HepG2 (cell line): ENCODE data around the gene CRMP1. TPM values are rescaled to one million over a fixed set of nuclear protein-coding genes. Genes with fewer than 3 reads are reported as not detected.

Experiments used
- ATAC-seq: fragments of 200-7000 bp; cut with Tn5 transposase; 3 replicates; pipeline ENCODE4 v1.9.1; 2020; ENCODE audit warnings: mild to moderate bottlenecking, moderate library complexity
- BruUV-seq: library from RNA; stranded (reverse); fragments of 400-500 nt; replicated peaks from 2 replicates; lab custom pipeline; 2021; lab: Mats Ljungman, UMichigan
- CTCF ChIA-PET: fragments of 300-600 bp; formaldehyde crosslinking; extraction: SDS; loops from one replicate; lab custom pipeline; 2021; ENCODE audit warnings: low total read pairs, inconsistent platforms, low intra/inter-chr PET ratio; lab: Yijun Ruan, JAX
- POLR2A ChIA-PET: fragments of 350-600 bp; sonication (Branson Sonifier 250); formaldehyde crosslinking; loops from one replicate; lab custom pipeline; 2020; ENCODE audit warnings: antibody characterized with exemption, inconsistent platforms; lab: Yijun Ruan, JAX
- DNase-seq: peaks from one replicate; pipeline ENCODE4 v3.0.0-alpha.2; 2015; ENCODE audit warnings: low spot score
- FAIRE-seq: peaks from 3 replicates; lab custom pipeline; 2011; peaks lifted over from hg19 to GRCh38; lab: Jason Lieb, UNC
- H2AFZ ChIP-seq: one replicate; pipeline ENCODE4 v1.6.1; 2011; ENCODE audit warnings: low read length, inconsistent platforms
- H3K27ac ChIP-seq: fragments of 300-600 bp; 3 replicates; pipeline ENCODE4 v1.8.0; 2011; ENCODE audit warnings: mixed run types, mild to moderate bottlenecking, mixed read lengths, low read length, inconsistent platforms; ENCODE audit not compliant: insufficient read depth; ENCODE audit errors: extremely low read length
- H3K27me3 ChIP-seq, 2 experiments: fragments of 200-600 bp in 1 of 2; 2 replicates in 1 of 2; 3 replicates in 1 of 2; pipeline versions ENCODE4 v1.6.0 to v1.8.0; 2011; ENCODE audit warnings: low read length in 2 of 2, mild to moderate bottlenecking in 2 of 2, moderate library complexity in 2 of 2, inconsistent platforms in 1 of 2; ENCODE audit not compliant: insufficient read depth in 2 of 2, control insufficient read depth in 1 of 2
- H3K36me3 ChIP-seq, 2 experiments: fragments of 200-600 bp in 1 of 2; replicated peaks in 1 of 2; 2 replicates in 1 of 2; 3 replicates in 1 of 2; pipeline versions ENCODE4 v1.5.1 to v1.8.0; 2011; ENCODE audit warnings: low read length in 2 of 2, inconsistent platforms in 1 of 2; ENCODE audit not compliant: insufficient read depth in 2 of 2, control insufficient read depth in 1 of 2
- H3K4me1 ChIP-seq: 2 replicates; pipeline ENCODE4 v1.5.1; 2012; ENCODE audit warnings: low read length, inconsistent platforms; ENCODE audit not compliant: insufficient read depth
- H3K4me2 ChIP-seq: 2 replicates; pipeline ENCODE4 v1.6.0; 2011; ENCODE audit warnings: low read depth, low read length, inconsistent platforms
- H3K4me3 ChIP-seq, 3 experiments: fragments of 200-600 bp in 1 of 3; sonication (generic), shearing (Covaris generic) in 1 of 3; replicated peaks in 1 of 3; 2 replicates each; pipeline ENCODE4 v1.5.1; 2011 to 2016; ENCODE audit warnings: low read length in 3 of 3, inconsistent platforms in 2 of 3, low read depth in 2 of 3, mild to moderate bottlenecking in 2 of 3, control low read depth in 1 of 3, mixed read lengths in 1 of 3; ENCODE audit not compliant: insufficient read depth in 1 of 3
- H3K79me2 ChIP-seq: one replicate; pipeline ENCODE4 v1.6.1; 2011; ENCODE audit warnings: low read length, inconsistent platforms; ENCODE audit not compliant: insufficient read depth
- H3K9ac ChIP-seq: 2 replicates; pipeline ENCODE4 v1.6.0; 2011; ENCODE audit warnings: mild to moderate bottlenecking, low read depth, low read length, inconsistent platforms; ENCODE audit not compliant: insufficient read depth
- H3K9me3 ChIP-seq: 2 replicates; pipeline ENCODE4 v1.5.1; 2012; ENCODE audit warnings: mild to moderate bottlenecking, low read length
- H4K20me1 ChIP-seq: 2 replicates; pipeline ENCODE4 v1.6.0; 2011; ENCODE audit warnings: inconsistent platforms, mild to moderate bottlenecking, low read length, moderate library complexity; ENCODE audit not compliant: insufficient read depth
- AGO2 ChIP-seq: fragments of 200-400 bp; formaldehyde crosslinking; optimal IDR thresholded peaks from 2 replicates; pipeline ENCODE3; 2017; ENCODE audit warnings: mild to moderate bottlenecking, low read depth, low read length, moderate library complexity
- JARID2 ChIP-seq: sonication (generic); formaldehyde crosslinking; IDR thresholded peaks from 2 replicates; pipeline ENCODE4 v1.8.1; 2023; ENCODE audit warnings: missing genetic modification reagents, inconsistent platforms; ENCODE audit not compliant: insufficient replicate concordance
- SMC3 ChIP-seq: IDR thresholded peaks from 2 replicates; pipeline ENCODE4 v1.6.1; 2011; ENCODE audit warnings: low read length, improper control_type of control experiment
- ZNF124 ChIP-seq: sonication (generic); formaldehyde crosslinking; IDR thresholded peaks from 2 replicates; pipeline ENCODE4 v1.4.0; 2020; ENCODE audit warnings: missing genetic modification reagents
- ZNF350 ChIP-seq: sonication (generic); formaldehyde crosslinking; IDR thresholded peaks from 2 replicates; pipeline ENCODE4 v1.4.0; 2020; ENCODE audit warnings: mild to moderate bottlenecking, low read depth, missing genetic modification reagents, borderline replicate concordance
- ZNF510 ChIP-seq: sonication (generic); formaldehyde crosslinking; IDR thresholded peaks from 2 replicates; pipeline ENCODE4 v1.4.0; 2020; ENCODE audit warnings: low read depth, mild to moderate bottlenecking, missing genetic modification reagents
- ZNF563 ChIP-seq: sonication (generic); formaldehyde crosslinking; IDR thresholded peaks from 2 replicates; pipeline ENCODE4 v1.8.0; 2022; ENCODE audit warnings: mild to moderate bottlenecking, moderate library complexity, missing genetic modification reagents
- WGBS: methylation state at CpG from one replicate; pipeline ENCODE4 v1.1.6; 2017; ENCODE audit warnings: low lambda C conversion rate; 5-methylcytosine and 5-hydroxymethylcytosine counted together
- in situ Hi-C: cut with HindIII; loops from 2 replicates; pipeline ENCODE4 v1.10.0; 2017; ENCODE audit warnings: low pct_unique_long_range_greater_than_20kb; ENCODE audit not compliant: extremely low pct_ligation_motif_present
- intact Hi-C: fragments of 100-400 bp; cut with micrococcal nuclease; formaldehyde crosslinking; loops from one replicate; pipeline ENCODE4 v1.10.0; 2022; ENCODE audit not compliant: unreplicated experiment
- polyA plus RNA-seq, 8 experiments: library from polyadenylated mRNA; depleted of rRNA in 3 of 8; stranded (reverse) in 7 of 8; unstranded in 1 of 8; fragments of >200 nt; fragmentation: Illumina TruSeq in 4 of 8; extraction: Trizol in 4 of 8; gene quantifications; 2 replicates each; pipeline versions ENCODE4 v1.2.1 to v1.2.3, GENCODE V29; 2011 to 2016; ENCODE audit warnings: low read depth in 4 of 8, missing spikeins in 1 of 8, mixed read lengths in 1 of 8; ENCODE audit not compliant: insufficient read depth in 1 of 8
- total RNA-seq, 5 experiments: library from RNA; depleted of rRNA; stranded (reverse); fragments of >200 nt; fragmentation: Illumina TruSeq; extraction: Trizol; gene quantifications; 2 replicates each; pipeline ENCODE4 v1.2.3, GENCODE V29; 2016; ENCODE audit warnings: low read depth in 1 of 5
- TF ChIP-seq, protein P1 (sequence below): sonication (generic); formaldehyde crosslinking; IDR thresholded peaks from 2 replicates; pipeline ENCODE4 v1.9.0; 2021; ENCODE audit warnings: missing genetic modification reagents, borderline replicate concordance

Gene CRMP1
- total and polyA plus RNA-seq, 2 of the 13 experiments (the other 11 are each of a cell fraction or from before 2014, with no cell fraction given) = not detected

DNA sequence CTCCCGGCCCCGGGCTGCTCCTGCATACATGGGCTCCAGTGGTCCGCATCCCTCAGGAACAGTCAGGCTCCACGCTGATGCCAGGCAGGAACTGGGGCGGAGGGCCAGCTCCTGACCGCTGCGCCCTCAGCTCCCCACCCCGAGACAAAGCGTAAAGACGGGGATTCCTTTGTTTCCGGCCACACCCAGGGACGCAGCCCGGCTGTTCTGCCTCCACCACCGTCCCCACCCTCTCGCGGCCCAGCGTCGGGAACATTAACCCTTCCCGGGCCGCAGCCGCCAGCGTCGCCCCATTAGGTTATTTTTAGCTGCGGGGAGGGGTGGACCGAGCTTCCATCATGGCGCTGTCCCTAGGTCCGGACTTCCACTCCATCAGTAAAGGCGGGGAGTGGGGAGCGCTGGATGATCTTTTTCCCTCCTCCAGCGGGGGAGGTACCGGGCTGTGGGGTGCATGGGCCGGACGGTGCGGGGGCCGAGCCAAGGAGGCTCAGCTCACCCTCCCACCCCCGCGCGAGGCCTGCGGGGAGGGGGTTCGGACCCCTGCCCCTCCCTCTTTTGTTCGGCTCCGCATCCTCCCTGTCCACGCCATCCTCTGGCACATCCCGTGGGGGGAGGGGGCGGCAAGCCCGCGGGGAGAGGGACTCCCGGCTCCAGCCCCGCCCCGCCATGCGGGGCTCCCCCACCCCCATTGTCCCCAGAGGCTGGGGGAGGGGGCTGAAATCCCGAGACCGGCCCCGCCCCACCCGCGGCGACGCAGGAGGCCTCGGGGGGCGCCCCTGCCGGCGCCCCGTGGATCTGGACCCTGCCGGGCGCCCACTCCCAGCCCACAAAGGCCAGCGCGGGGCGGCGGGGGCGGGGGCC lies 5.3 kb downstream of the CRMP1 start:
- H2AFZ ChIP-seq = no peak overlapping the region
- no peak overlapping the region for H3K9ac ChIP-seq
- H3K9me3 ChIP-seq = no peaks in the 10 kb centered on the region
- POLR2A ChIA-PET = no interaction called here
- H3K4me3 ChIP-seq = no peak overlapping the region
- intact Hi-C loops (no loop called here), in situ Hi-C loops (no loop called here)
- no peak for ATAC-seq
- no peak overlapping the region for H3K4me2 ChIP-seq
- DNase-seq = no peak
- H4K20me1 ChIP-seq = peaks cover 4% of the 10 kb centered on the region; the same call in 1 of the 2 replicates
- no peaks in the 10 kb centered on the region for H3K36me3 ChIP-seq
- 20% methylated on average over 3 of the region's 70 CpGs for WGBS
- H3K27ac ChIP-seq = no peak overlapping the region
- TF ChIP-seq ZNF124 (no peak), ZNF563 (CRISPR knock-in tag) (no peak), ZNF350 (CRISPR knock-in tag) (no peak), JARID2 (CRISPR knock-in tag) (no peak), ZNF510 (CRISPR knock-in tag) (no peak), SMC3 (no peak), AGO2 (no peak)
- TF ChIP-seq, protein P1, sequence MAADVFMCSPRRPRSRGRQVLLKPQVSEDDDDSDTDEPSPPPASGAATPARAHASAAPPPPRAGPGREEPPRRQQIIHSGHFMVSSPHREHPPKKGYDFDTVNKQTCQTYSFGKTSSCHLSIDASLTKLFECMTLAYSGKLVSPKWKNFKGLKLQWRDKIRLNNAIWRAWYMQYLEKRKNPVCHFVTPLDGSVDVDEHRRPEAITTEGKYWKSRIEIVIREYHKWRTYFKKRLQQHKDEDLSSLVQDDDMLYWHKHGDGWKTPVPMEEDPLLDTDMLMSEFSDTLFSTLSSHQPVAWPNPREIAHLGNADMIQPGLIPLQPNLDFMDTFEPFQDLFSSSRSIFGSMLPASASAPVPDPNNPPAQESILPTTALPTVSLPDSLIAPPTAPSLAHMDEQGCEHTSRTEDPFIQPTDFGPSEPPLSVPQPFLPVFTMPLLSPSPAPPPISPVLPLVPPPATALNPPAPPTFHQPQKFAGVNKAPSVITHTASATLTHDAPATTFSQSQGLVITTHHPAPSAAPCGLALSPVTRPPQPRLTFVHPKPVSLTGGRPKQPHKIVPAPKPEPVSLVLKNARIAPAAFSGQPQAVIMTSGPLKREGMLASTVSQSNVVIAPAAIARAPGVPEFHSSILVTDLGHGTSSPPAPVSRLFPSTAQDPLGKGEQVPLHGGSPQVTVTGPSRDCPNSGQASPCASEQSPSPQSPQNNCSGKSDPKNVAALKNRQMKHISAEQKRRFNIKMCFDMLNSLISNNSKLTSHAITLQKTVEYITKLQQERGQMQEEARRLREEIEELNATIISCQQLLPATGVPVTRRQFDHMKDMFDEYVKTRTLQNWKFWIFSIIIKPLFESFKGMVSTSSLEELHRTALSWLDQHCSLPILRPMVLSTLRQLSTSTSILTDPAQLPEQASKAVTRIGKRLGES (CRISPR knock-in tag) = no peak
- no peak for FAIRE-seq
- H3K4me1 ChIP-seq = no peaks in the 10 kb centered on the region
- H3K79me2 ChIP-seq = no peaks in the 10 kb centered on the region
- H3K27me3 ChIP-seq = peaks cover 5 to 22% of the 10 kb centered on the region in 2 experiments; a peak in 4 of 5 replicates
- BruUV-seq = no TSS peak
- CTCF ChIA-PET = no interaction called here
